NCI-H2081 treated with DMSO at 0.1 percent for 48 hours (cell line): Measurements from ENCODE around the gene ADM.

ENCODE experiments used
- DNase-seq: peaks from one replicate; lab custom pipeline; 2025; lab: John Stamatoyannopoulos, UW

The ADM gene

GRCh38 chr11:10289765-10290380, 15.0 kb upstream of the ADM start:
- DNase-seq: no peak

GRCh38 chr11:10291801-10292638, 12.9 kb upstream of the ADM start:
- DNase-seq: no peak

GRCh38 chr11:10293423-10294289, 11.2 kb upstream of the ADM start, which contains the start of gene SBF2:
TSS of gene SBF2 (minus strand) at chr11:10294219. CDS start at chr11:10294069, 150 bp downstream.
- DNase-seq: no peak

- DNase-seq: no peak
Measured at GRCh38 chr11:10294290-10294953, 10.5 kb upstream of the ADM start.

GRCh38 chr11:10295064-10295901, 9.6 kb upstream of the ADM start:
- DNase-seq: no peak

- no peak for DNase-seq
Measured at GRCh38 chr11:10298342-10298741, 6.5 kb upstream of the ADM start.

GRCh38 chr11:10301656-10302358, 3.1 kb upstream of the ADM start:
- DNase-seq: no peak

- DNase-seq: no peak
Measured at GRCh38 chr11:10302359-10302743, 2.5 kb upstream of the ADM start.

- DNase-seq: no peak
Measured at GRCh38 chr11:10302744-10303557, 1.9 kb upstream of the ADM start.

GRCh38 chr11:10303558-10304363, 1.1 kb upstream of the ADM start:
- no peak for DNase-seq

GRCh38 chr11:10305262-10305963, 540 bp downstream of the ADM start:
- DNase-seq: no peak

GRCh38 chr11:10305964-10306918, 1.4 kb downstream of the ADM start:
- DNase-seq: no peak

GRCh38 chr11:10307022-10307399, 2.1 kb downstream of the ADM start:
- no peak for DNase-seq

- no peak for DNase-seq
Measured at GRCh38 chr11:10307400-10308200, 2.7 kb downstream of the ADM start.

GRCh38 chr11:10308201-10308954, 3.5 kb downstream of the ADM start:
- no peak for DNase-seq
